ENCODE measurements around the gene CTIF.

DNA sequence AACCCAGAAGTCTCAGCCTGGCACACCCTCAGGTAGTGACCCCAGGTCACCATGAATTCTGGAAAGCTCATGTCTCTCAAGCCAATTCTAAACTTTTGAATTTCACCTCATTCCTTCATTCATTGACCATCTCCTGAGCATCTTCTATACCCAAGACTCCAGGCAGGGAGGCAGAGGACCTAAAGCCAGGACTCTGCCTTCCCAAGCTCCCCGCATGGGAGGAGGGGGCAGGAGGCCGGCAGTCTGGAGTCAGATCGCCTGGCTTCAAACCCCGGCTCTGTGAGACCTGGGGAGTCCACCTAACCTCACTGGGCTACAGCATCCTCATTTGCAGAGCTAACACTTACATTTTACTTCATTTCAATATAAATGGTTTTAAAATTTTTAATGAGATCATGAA is 352.9 kb downstream of the CTIF start:
- TF ChIP-seq FOXP2 (optimal IDR thresholded peaks at IDR 0.05; ENCODE audit: control extremely low read depth, extremely low read length, insufficient read depth): no peak
- TF ChIP-seq EZH2 (IDR thresholded peaks at IDR 0.05): no peak
